HG02852 (cell line): Measurements from ENCODE around the gene CSTF1.

Experiments used
- ATAC-seq: cut with Tn5 transposase; IDR thresholded peaks from one replicate; pipeline ENCODE4 v1.9.1; 2021; ENCODE audit warnings: mild to moderate bottlenecking, moderate library complexity; ENCODE audit not compliant: unreplicated experiment

CSTF1 gene

GRCh38 chr20:56392132-56392880 is at the start of gene CSTF1, which contains the start of gene AURKA:
Gene CSTF1, plus strand, starts transcription at chr20:56392645. Its CDS starts 2,908 bp downstream, at chr20:56395553.
Gene AURKA, minus strand, starts transcription at chr20:56392215. Its CDS starts 4,018 bp downstream, at chr20:56388197.
- peak; percentile 95 for ATAC-seq

- ATAC-seq, result no peak
Measured at GRCh38 chr20:56342783-56343182, 49.7 kb upstream of the CSTF1 start.

GRCh38 chr20:56343861-56344381 is 48.5 kb upstream of the CSTF1 start:
- ATAC-seq, result peak; percentile 69

- ATAC-seq, result no peak
Measured at GRCh38 chr20:56345911-56346310, 46.5 kb upstream of the CSTF1 start.

- no peak for ATAC-seq
Measured at GRCh38 chr20:56347628-56348304, 44.7 kb upstream of the CSTF1 start.

GRCh38 chr20:56348305-56348693 is 44.1 kb upstream of the CSTF1 start:
- ATAC-seq, result no peak

- no peak for ATAC-seq
Measured at GRCh38 chr20:56348746-56349145, 43.7 kb upstream of the CSTF1 start.

GRCh38 chr20:56350842-56351241 is 41.6 kb upstream of the CSTF1 start:
- ATAC-seq, result no peak

- no peak for ATAC-seq
Measured at GRCh38 chr20:56352345-56353055, 39.9 kb upstream of the CSTF1 start.

GRCh38 chr20:56353356-56353755 is 39.1 kb upstream of the CSTF1 start:
- no peak for ATAC-seq

- ATAC-seq, result no peak
Measured at GRCh38 chr20:56358070-56358469, 34.4 kb upstream of the CSTF1 start.

GRCh38 chr20:56358600-56359211 is 33.7 kb upstream of the CSTF1 start, which contains the start of gene FAM210B:
Gene FAM210B, plus strand, starts transcription at chr20:56358974. Its CDS starts 32 bp downstream, at chr20:56359006.
- peak; percentile 96 for ATAC-seq

GRCh38 chr20:56359212-56360132 is 33.0 kb upstream of the CSTF1 start:
- ATAC-seq, result peak; percentile 29

GRCh38 chr20:56360133-56360907 is 32.1 kb upstream of the CSTF1 start:
- ATAC-seq, result no peak

- no peak for ATAC-seq
Measured at GRCh38 chr20:56360908-56361205, 31.6 kb upstream of the CSTF1 start.

GRCh38 chr20:56361900-56362299 is 30.5 kb upstream of the CSTF1 start:
- no peak for ATAC-seq

- ATAC-seq, result no peak
Measured at GRCh38 chr20:56362833-56363413, 29.5 kb upstream of the CSTF1 start.

GRCh38 chr20:56363491-56363890 is 29.0 kb upstream of the CSTF1 start:
- ATAC-seq, result no peak
